ENCODE results near the gene TRIML2. TPM values are rescaled to one million over a fixed set of nuclear protein-coding genes. Genes with fewer than 3 reads are reported as not detected.

TRIML2 gene
- total RNA-seq, 4 donors from 2014 or later, result not detected

Small RNAs within 50 kb of the gene (small RNA-seq; reads per million reads assigned to genes)
- gene RNU6-173P, result not detected

Other genes starting within 250 kb of the TRIML2 start
- gene ZFP42, start 113.8 kb downstream of the TRIML2 start, total RNA-seq, result under 1 TPM in 2 of 4 donors, not detected in 2; 0.24 to 0.46 TPM
- gene TRIML1, start 29.8 kb upstream of the TRIML2 start, total RNA-seq, result not detected

Data from omental fat pad (tissue), 4 donors.